Mammary epithelial cell (primary cell): ENCODE measurements around the gene RAB11A.

Experiments
- EZH2 ChIP-seq: IDR thresholded peaks from 2 replicates; pipeline ENCODE4 v1.6.1; 2012; ENCODE audit warnings: low read length, inconsistent platforms, borderline replicate concordance
- TF ChIP-seq, protein P1 (sequence below), 2 donors: IDR thresholded peaks in 1 of 2; conservative IDR thresholded peaks in 1 of 2; 2 replicates each; pipeline ENCODE4 v1.5.1; 2011 to 2012; ENCODE audit warnings: inconsistent platforms in 2 of 2, low read length in 2 of 2, mild to moderate bottlenecking in 2 of 2, control low read depth in 1 of 2, low read depth in 1 of 2; ENCODE audit not compliant: insufficient read depth in 1 of 2; ENCODE audit errors: extremely low read depth in 1 of 2

DNA sequence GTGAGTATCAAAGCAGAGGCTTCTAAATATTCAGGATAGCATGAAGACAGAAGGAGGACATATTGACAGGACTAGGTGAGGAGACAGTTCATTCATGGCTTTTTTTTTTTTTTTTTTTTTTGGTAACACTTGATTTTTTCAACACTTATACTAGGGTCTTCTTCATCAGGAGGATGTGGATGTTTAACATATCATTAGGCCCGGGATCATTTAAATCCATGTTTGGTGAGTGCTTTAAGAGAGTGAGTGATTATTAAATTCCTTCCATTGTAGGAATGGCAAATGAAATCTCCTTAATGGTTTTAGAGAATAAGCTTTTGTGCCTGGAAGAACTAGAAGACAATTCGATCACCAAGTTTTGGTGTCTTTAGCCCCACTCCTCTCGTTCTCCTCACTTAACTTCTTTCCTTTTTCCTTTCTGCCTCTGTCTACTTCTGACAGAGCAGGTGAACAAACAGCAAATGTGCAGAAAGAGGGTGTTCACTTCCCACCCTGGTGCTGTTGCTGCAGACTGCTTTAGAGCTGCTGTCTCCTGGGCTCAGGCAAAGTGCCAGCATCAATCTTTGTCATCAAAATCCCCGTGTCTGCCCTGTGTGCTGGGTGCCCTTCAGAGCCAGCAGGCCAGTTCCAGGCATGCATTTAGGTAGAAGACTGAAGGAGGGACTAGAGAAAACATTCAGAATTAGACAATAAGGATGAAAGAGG is 35.6 kb upstream of the RAB11A start:
- TF ChIP-seq, protein P1, sequence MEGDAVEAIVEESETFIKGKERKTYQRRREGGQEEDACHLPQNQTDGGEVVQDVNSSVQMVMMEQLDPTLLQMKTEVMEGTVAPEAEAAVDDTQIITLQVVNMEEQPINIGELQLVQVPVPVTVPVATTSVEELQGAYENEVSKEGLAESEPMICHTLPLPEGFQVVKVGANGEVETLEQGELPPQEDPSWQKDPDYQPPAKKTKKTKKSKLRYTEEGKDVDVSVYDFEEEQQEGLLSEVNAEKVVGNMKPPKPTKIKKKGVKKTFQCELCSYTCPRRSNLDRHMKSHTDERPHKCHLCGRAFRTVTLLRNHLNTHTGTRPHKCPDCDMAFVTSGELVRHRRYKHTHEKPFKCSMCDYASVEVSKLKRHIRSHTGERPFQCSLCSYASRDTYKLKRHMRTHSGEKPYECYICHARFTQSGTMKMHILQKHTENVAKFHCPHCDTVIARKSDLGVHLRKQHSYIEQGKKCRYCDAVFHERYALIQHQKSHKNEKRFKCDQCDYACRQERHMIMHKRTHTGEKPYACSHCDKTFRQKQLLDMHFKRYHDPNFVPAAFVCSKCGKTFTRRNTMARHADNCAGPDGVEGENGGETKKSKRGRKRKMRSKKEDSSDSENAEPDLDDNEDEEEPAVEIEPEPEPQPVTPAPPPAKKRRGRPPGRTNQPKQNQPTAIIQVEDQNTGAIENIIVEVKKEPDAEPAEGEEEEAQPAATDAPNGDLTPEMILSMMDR (conservative IDR thresholded peaks at IDR 0.05 in 1 of 2, IDR thresholded peaks at IDR 0.05 in 1 of 2; ENCODE audit: extremely low read depth in 1 of 2, insufficient read depth in 1 of 2, low read depth in 1 of 2, low read length in 2 of 2) = no peak
- no peak for TF ChIP-seq EZH2
